ENCODE measurements around the gene ITCH.

DNA sequence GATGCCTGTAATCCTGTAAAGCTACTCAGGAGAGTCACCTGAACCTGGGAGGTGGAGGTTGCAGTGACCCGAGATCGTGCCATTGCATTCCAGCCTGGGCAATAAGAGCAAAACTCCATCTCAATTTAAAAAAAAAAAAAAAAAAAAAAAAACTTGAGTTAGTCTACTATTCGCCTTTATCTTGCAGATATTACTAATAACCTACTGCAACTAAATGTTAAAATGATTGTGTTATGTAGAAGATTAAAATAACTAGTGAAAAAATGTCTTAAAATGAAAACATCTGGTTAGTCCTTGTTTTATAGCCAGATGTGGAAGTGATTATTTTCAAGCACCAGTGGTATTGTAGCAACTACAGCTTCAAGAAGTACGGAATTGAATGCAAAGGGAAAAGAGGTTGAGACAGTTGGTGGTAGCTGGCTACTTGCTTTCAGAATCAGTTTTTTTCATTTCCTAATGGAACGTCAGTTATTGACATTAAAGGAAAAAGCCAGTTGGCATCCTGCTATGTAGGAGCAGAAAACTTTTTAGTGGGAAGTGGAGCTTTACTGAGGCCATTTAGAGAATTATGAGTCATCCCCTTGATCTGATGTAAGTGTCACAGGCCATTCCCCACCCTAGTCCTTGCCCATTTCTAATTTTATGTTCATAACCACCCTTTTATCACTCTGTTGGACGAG lies 109.3 kb downstream of the ITCH start:
- no peak for TF ChIP-seq POLR2AphosphoS5 (IDR thresholded peaks at IDR 0.05; ENCODE audit: low read depth, low read length)
- no peak for TF ChIP-seq POLR2A (IDR thresholded peaks at IDR 0.05; ENCODE audit: low read depth, low read length)
- TF ChIP-seq SPI1 (IDR thresholded peaks at IDR 0.05; ENCODE audit: low read depth, low read length) = no peak
- TF ChIP-seq TAF1 (IDR thresholded peaks at IDR 0.05; ENCODE audit: low read depth, low read length) = no peak
- no peak for TF ChIP-seq POU2F2 (IDR thresholded peaks at IDR 0.05; ENCODE audit: low read depth, low read length)

All from GM12891 (cell line).